ENCODE data around the gene WDR54.

The WDR54 gene

DNA sequence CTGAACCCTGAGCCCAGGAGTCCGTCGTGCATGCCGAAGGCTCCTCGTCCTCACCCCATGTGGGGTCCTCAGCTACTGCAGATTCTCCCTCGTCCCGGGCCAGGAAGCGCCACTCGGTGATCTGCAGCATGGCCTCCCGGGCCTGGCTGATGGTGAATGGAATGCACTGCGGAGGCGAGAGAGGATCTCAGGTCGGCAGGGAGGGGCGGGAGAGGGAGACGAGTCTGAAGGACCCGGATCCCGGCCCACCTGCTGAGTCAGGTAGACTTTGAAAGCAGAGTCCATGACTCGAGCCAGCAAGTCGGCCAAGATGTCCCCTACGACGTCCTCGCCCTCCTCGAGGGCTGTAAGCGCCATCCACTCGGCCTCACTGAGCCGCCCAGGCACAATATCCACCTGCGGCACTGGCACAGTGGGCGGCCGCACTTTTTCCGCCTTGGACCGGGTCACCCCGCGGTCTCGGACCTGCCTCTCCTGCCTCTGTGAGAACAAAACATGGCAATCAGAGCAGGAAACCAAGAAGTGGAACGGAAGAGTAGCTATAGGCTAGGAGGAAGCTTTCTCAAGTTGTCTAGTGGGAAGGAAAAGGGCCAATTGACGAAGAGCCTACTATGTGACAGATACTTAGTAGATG lies 5.7 kb upstream of the WDR54 start:
- no peaks in the 10 kb centered on the region for H3K36me3 ChIP-seq (replicated peaks)
- in situ Hi-C loops (cut with HindIII; ENCODE audit: low pct_ligation_motif_present, low sequenced_read_pairs): no loop called here
- H3K4me3 ChIP-seq (ENCODE audit: low read depth, low read length): peak overlapping the region; percentile 57
- DNase-seq: no peak
- H3K27me3 ChIP-seq (replicated peaks): no peaks in the 10 kb centered on the region
- TF ChIP-seq, protein P1, sequence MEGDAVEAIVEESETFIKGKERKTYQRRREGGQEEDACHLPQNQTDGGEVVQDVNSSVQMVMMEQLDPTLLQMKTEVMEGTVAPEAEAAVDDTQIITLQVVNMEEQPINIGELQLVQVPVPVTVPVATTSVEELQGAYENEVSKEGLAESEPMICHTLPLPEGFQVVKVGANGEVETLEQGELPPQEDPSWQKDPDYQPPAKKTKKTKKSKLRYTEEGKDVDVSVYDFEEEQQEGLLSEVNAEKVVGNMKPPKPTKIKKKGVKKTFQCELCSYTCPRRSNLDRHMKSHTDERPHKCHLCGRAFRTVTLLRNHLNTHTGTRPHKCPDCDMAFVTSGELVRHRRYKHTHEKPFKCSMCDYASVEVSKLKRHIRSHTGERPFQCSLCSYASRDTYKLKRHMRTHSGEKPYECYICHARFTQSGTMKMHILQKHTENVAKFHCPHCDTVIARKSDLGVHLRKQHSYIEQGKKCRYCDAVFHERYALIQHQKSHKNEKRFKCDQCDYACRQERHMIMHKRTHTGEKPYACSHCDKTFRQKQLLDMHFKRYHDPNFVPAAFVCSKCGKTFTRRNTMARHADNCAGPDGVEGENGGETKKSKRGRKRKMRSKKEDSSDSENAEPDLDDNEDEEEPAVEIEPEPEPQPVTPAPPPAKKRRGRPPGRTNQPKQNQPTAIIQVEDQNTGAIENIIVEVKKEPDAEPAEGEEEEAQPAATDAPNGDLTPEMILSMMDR (IDR thresholded peaks at IDR 0.05; ENCODE audit: low read depth, low read length, missing control alignments): no peak
- H3K27ac ChIP-seq: no peak overlapping the region

- TF ChIP-seq, protein P1 (IDR thresholded peaks at IDR 0.05; ENCODE audit: low read depth, low read length, missing control alignments): peak; percentile 32
- H3K36me3 ChIP-seq (replicated peaks): no peaks in the 10 kb centered on the region
- no peak for DNase-seq
- H3K27ac ChIP-seq: no peak overlapping the region
- in situ Hi-C loops (cut with HindIII; ENCODE audit: low pct_ligation_motif_present, low sequenced_read_pairs): no loop called here
- H3K27me3 ChIP-seq (replicated peaks): no peaks in the 10 kb centered on the region
- no peak overlapping the region for H3K4me3 ChIP-seq (ENCODE audit: low read depth, low read length)
Observed at GRCh38 chr2:74416778-74417177, 4.8 kb upstream of the WDR54 start.

DNA sequence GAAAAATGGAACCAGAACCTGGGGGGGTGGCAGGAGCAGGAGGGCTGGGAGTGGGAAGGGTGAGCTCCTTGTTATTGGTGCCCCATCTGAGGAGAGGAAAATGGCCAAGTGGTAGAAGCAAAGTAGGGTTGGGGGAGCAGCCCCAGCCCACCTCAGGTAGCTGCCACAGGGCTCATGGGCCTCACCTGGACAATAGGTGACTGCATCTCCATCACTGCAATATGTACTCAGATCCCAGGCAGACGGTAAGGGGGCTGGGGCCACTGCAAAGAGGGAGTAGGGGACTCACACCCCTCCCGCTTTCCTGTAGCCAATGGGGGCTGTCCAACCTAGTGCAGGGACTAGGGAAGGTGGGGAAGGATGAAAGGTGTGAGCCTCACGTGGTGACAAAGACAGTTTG lies 4.3 kb upstream of the WDR54 start:
- in situ Hi-C loops (cut with HindIII; ENCODE audit: low pct_ligation_motif_present, low sequenced_read_pairs): no loop called here
- DNase-seq: no peak
- Histone ChIP-seq H3K27ac (no peak overlapping the region), H3K36me3 (replicated peaks) (no peaks in the 10 kb centered on the region), H3K27me3 (replicated peaks) (no peaks in the 10 kb centered on the region), H3K4me3 (ENCODE audit: low read depth, low read length) (no peak overlapping the region)
- TF ChIP-seq, protein P1 (IDR thresholded peaks at IDR 0.05; ENCODE audit: low read depth, low read length, missing control alignments): no peak

GRCh38 chr2:74417763-74418162 lies 3.8 kb upstream of the WDR54 start:
- in situ Hi-C loops (cut with HindIII; ENCODE audit: low pct_ligation_motif_present, low sequenced_read_pairs): no loop called here
- no peak overlapping the region for H3K27ac ChIP-seq
- no peak overlapping the region for H3K4me3 ChIP-seq (ENCODE audit: low read depth, low read length)
- H3K27me3 ChIP-seq (replicated peaks): no peaks in the 10 kb centered on the region
- no peaks in the 10 kb centered on the region for H3K36me3 ChIP-seq (replicated peaks)
- TF ChIP-seq, protein P1 (IDR thresholded peaks at IDR 0.05; ENCODE audit: low read depth, low read length, missing control alignments): no peak
- DNase-seq: no peak

DNA sequence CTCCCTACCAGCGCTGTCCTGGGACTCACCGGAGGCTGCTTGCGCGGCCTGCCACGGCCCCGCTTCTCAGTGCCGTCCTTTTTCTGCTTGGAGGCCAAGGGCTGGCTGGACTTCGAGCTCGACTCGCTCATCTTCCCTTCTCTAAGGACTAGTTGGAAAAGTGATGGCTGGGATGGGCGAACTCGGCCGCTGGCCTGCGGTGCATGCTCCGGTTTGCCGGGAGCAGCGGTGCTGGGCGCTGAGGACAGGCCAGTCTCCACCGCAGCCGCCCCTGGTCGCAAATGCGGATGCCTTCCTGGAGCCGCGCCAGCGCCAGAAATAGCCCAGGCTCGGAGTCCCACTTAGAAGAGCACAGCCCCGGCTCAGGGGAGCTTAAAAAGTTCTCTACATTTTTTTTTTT lies 3.2 kb upstream of the WDR54 start:
- Histone ChIP-seq H3K27ac (no peak overlapping the region), H3K27me3 (replicated peaks) (no peaks in the 10 kb centered on the region), H3K4me3 (ENCODE audit: low read depth, low read length) (no peak overlapping the region), H3K36me3 (replicated peaks) (no peaks in the 10 kb centered on the region)
- in situ Hi-C loops (cut with HindIII; ENCODE audit: low pct_ligation_motif_present, low sequenced_read_pairs): no loop called here
- TF ChIP-seq, protein P1 (IDR thresholded peaks at IDR 0.05; ENCODE audit: low read depth, low read length, missing control alignments): no peak
- DNase-seq: no peak

DNA sequence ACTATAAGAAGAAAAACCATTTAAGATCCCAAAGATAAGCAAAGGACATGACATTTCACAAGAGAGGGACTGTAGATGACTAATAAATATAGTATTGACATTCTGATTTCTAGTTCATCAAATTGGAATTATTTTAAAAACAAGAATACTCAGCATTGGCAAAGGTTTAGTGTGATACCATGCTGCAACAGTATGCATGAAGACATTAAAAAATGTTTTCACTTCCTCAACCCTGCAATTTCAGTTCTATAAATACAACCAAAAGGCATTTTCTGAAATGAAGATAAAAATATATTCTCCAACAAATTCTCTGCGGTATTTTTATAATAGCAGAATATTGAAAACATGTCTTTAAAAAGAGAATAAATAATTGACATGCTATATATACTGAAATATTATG lies 2.2 kb upstream of the WDR54 start:
- Histone ChIP-seq H3K27ac (no peak overlapping the region), H3K4me3 (ENCODE audit: low read depth, low read length) (no peak overlapping the region), H3K27me3 (replicated peaks) (no peaks in the 10 kb centered on the region), H3K36me3 (replicated peaks) (no peaks in the 10 kb centered on the region)
- TF ChIP-seq, protein P1 (IDR thresholded peaks at IDR 0.05; ENCODE audit: low read depth, low read length, missing control alignments): no peak
- no peak for DNase-seq
- in situ Hi-C loops (cut with HindIII; ENCODE audit: low pct_ligation_motif_present, low sequenced_read_pairs): no loop called here
